Cardiac septum (tissue), 1 donor: ENCODE results near the gene ZNG1B. TPM values are rescaled to one million over a fixed set of nuclear protein-coding genes. Genes with fewer than 3 reads are reported as not detected.
A peak's percentile ranks its signal among the peaks of the same experiment; 100 is the strongest.
"Not testable (repeated sequence)": the region's sequence is repeated elsewhere in the genome, so short reads cannot be mapped to it uniquely, and the experiment has no call there.

ENCODE experiments used
- DNase-seq: peaks from one replicate; pipeline ENCODE4 v3.0.0-alpha.2; 2020; ENCODE audit warnings: low spot score
- intact Hi-C: fragments of 100-400 bp; cut with DNase I; formaldehyde crosslinking; loops from one replicate; pipeline ENCODE4 v1.14.0; 2022
- total RNA-seq: library from RNA; stranded (reverse); fragmentation: NEBNext Ultra II Directional; extraction: Animal tissue kit (Norgen Biotek cat#: 25700); gene quantifications from one replicate; pipeline ENCODE4 v1.2.1, GENCODE V29; 2021
- donor health status: DM: no; HTN: no; CAD: no.

ZNG1B gene
- total RNA-seq, 1 donor from 2014 or later, result 28.6 TPM

DNA sequence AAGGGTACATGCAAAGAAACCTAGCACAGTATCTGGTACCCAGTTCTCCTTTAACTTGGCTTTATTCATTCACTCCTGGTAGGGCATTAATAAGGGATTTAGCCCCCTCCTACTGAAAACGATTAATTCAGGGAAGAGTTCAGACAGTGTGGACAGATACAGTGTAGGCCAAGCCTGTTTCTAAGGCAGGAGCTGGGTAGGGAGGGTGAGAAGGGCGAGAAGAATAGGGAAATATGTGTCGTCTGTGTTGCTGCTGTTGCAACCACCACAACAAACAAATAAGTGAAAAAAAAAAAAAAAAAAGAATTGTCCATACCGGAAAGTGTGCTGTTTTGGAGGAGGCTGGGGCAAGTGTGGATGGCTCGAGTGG is 103.3 kb downstream of the ZNG1B start:
- DNase-seq, result not testable (repeated sequence)

DNA sequence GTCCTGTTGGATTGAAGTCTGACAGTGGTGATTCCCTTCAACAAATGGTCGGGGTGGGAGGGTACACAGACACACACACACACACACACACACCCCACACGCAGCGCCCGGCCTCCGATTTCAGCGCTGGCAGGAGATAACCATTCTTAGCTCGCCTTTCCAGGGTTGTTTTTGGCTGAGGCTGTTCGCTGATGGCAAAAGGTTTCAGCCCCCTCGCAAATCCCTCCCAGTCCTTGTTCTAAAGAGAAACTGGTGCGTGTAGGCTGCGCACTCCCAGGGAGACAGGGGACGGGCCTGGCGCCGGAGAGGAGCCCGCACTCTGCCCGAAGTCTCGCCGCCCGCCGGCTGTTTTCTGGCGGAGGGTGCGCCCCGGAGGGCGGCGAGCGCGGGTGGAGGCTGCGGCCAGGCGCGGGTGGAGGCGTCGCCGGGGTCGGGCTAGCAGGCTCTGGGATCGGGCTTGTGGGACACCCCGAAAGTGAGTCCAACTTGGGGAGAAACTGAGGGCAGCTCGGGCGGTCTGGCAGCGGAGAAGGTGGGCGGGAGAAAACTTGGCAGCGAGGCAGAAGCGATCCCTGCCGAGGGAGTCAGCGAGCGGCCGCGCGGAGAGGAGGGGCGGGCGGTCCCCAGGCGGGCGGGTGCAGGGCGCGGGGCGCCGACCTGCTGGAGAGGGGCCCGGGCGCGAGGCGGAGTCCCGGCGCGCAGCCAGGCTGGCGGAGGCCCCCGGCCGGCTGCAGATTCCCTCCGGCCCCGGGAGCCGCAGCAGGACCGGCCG is 103.9 kb downstream of the ZNG1B start:
- intact Hi-C loops, result not testable (repeated sequence)

More for the DNA sequence above, 103.3 kb downstream of the ZNG1B start:
- intact Hi-C loops, result not testable (repeated sequence)

GRCh38 chr2:113541976-113542485 is 104.5 kb downstream of the ZNG1B start:
- DNase-seq, intact Hi-C loops: not testable (repeated sequence)

More for the DNA sequence above, 103.9 kb downstream of the ZNG1B start:
- DNase-seq, result peak; percentile 73

- intact Hi-C loops, DNase-seq: not testable (repeated sequence)
Observed at GRCh38 chr2:113542529-113542928, 105.0 kb downstream of the ZNG1B start.

Other genes starting within 250 kb of the ZNG1B start
- 0.35 TPM for gene PAX8, start 158.8 kb upstream of the ZNG1B start, total RNA-seq
- not detected for gene FOXD4L1, start 61.0 kb downstream of the ZNG1B start, total RNA-seq
- gene RABL2A, start 189.6 kb downstream of the ZNG1B start, total RNA-seq, result 7.9 TPM